HepG2 (cell line): ENCODE data around the gene NOC3L. TPM values are rescaled to one million over a fixed set of nuclear protein-coding genes. Genes with fewer than 3 reads are reported as not detected.

Source experiments
- ATAC-seq: fragments of 200-7000 bp; cut with Tn5 transposase; 3 replicates; pipeline ENCODE4 v1.9.1; 2020; ENCODE audit warnings: mild to moderate bottlenecking, moderate library complexity
- BruUV-seq: library from RNA; stranded (reverse); fragments of 400-500 nt; replicated peaks from 2 replicates; lab custom pipeline; 2021; lab: Mats Ljungman, UMichigan
- CTCF ChIA-PET: fragments of 300-600 bp; formaldehyde crosslinking; extraction: SDS; loops from one replicate; lab custom pipeline; 2021; ENCODE audit warnings: low total read pairs, inconsistent platforms, low intra/inter-chr PET ratio; lab: Yijun Ruan, JAX
- POLR2A ChIA-PET: fragments of 350-600 bp; sonication (Branson Sonifier 250); formaldehyde crosslinking; loops from one replicate; lab custom pipeline; 2020; ENCODE audit warnings: antibody characterized with exemption, inconsistent platforms; lab: Yijun Ruan, JAX
- DNase-seq: peaks from one replicate; pipeline ENCODE4 v3.0.0-alpha.2; 2015; ENCODE audit warnings: low spot score
- FAIRE-seq: peaks from 3 replicates; lab custom pipeline; 2011; peaks lifted over from hg19 to GRCh38; lab: Jason Lieb, UNC
- H2AFZ ChIP-seq: one replicate; pipeline ENCODE4 v1.6.1; 2011; ENCODE audit warnings: low read length, inconsistent platforms
- H3K27ac ChIP-seq: fragments of 300-600 bp; 3 replicates; pipeline ENCODE4 v1.8.0; 2011; ENCODE audit warnings: mixed run types, mild to moderate bottlenecking, mixed read lengths, low read length, inconsistent platforms; ENCODE audit not compliant: insufficient read depth; ENCODE audit errors: extremely low read length
- H3K27me3 ChIP-seq, 2 experiments: fragments of 200-600 bp in 1 of 2; 2 replicates in 1 of 2; 3 replicates in 1 of 2; pipeline versions ENCODE4 v1.6.0 to v1.8.0; 2011; ENCODE audit warnings: low read length in 2 of 2, mild to moderate bottlenecking in 2 of 2, moderate library complexity in 2 of 2, inconsistent platforms in 1 of 2; ENCODE audit not compliant: insufficient read depth in 2 of 2, control insufficient read depth in 1 of 2
- H3K36me3 ChIP-seq, 2 experiments: fragments of 200-600 bp in 1 of 2; replicated peaks in 1 of 2; 2 replicates in 1 of 2; 3 replicates in 1 of 2; pipeline versions ENCODE4 v1.5.1 to v1.8.0; 2011; ENCODE audit warnings: low read length in 2 of 2, inconsistent platforms in 1 of 2; ENCODE audit not compliant: insufficient read depth in 2 of 2, control insufficient read depth in 1 of 2
- H3K4me1 ChIP-seq: 2 replicates; pipeline ENCODE4 v1.5.1; 2012; ENCODE audit warnings: low read length, inconsistent platforms; ENCODE audit not compliant: insufficient read depth
- H3K4me2 ChIP-seq: 2 replicates; pipeline ENCODE4 v1.6.0; 2011; ENCODE audit warnings: low read depth, low read length, inconsistent platforms
- H3K4me3 ChIP-seq, 3 experiments: fragments of 200-600 bp in 1 of 3; sonication (generic), shearing (Covaris generic) in 1 of 3; replicated peaks in 1 of 3; 2 replicates each; pipeline ENCODE4 v1.5.1; 2011 to 2016; ENCODE audit warnings: low read length in 3 of 3, inconsistent platforms in 2 of 3, low read depth in 2 of 3, mild to moderate bottlenecking in 2 of 3, control low read depth in 1 of 3, mixed read lengths in 1 of 3; ENCODE audit not compliant: insufficient read depth in 1 of 3
- H3K79me2 ChIP-seq: one replicate; pipeline ENCODE4 v1.6.1; 2011; ENCODE audit warnings: low read length, inconsistent platforms; ENCODE audit not compliant: insufficient read depth
- H3K9ac ChIP-seq: 2 replicates; pipeline ENCODE4 v1.6.0; 2011; ENCODE audit warnings: mild to moderate bottlenecking, low read depth, low read length, inconsistent platforms; ENCODE audit not compliant: insufficient read depth
- H3K9me3 ChIP-seq: 2 replicates; pipeline ENCODE4 v1.5.1; 2012; ENCODE audit warnings: mild to moderate bottlenecking, low read length
- H4K20me1 ChIP-seq: 2 replicates; pipeline ENCODE4 v1.6.0; 2011; ENCODE audit warnings: inconsistent platforms, mild to moderate bottlenecking, low read length, moderate library complexity; ENCODE audit not compliant: insufficient read depth
- ARNTL ChIP-seq: sonication (generic); formaldehyde crosslinking; IDR thresholded peaks from 2 replicates; pipeline ENCODE4 v1.4.0; 2020; ENCODE audit warnings: mild to moderate bottlenecking, missing genetic modification reagents
- CEBPB ChIP-seq: IDR thresholded peaks from 2 replicates; pipeline ENCODE4 v1.6.1; 2011; ENCODE audit warnings: low read depth, low read length, improper control_type of control experiment, borderline replicate concordance
- EP300 ChIP-seq, 3 experiments: sonication (generic) in 1 of 3; formaldehyde crosslinking in 1 of 3; IDR thresholded peaks; 2 replicates each; pipeline versions ENCODE4 v1.5.1 to v1.6.1; 2011 to 2020; ENCODE audit warnings: low read depth in 2 of 3, low read length in 2 of 3, borderline replicate concordance in 1 of 3, improper control_type of control experiment in 1 of 3, mild to moderate bottlenecking in 1 of 3, missing genetic modification reagents in 1 of 3, moderate library complexity in 1 of 3
- KMT2A ChIP-seq: sonication (generic); formaldehyde crosslinking; IDR thresholded peaks from 2 replicates; pipeline ENCODE4 v1.4.0; 2020; ENCODE audit warnings: missing genetic modification reagents
- NR2F6 ChIP-seq, 2 experiments: IDR thresholded peaks; 2 replicates each; pipeline ENCODE4 v1.6.1; 2016; ENCODE audit warnings: antibody characterized with exemption in 1 of 2, mild to moderate bottlenecking in 1 of 2
- SALL1 ChIP-seq: sonication (generic); formaldehyde crosslinking; IDR thresholded peaks from 2 replicates; pipeline ENCODE4 v1.8.0; 2022; ENCODE audit warnings: mild to moderate bottlenecking, missing genetic modification reagents
- ZBTB7B ChIP-seq: sonication (generic); formaldehyde crosslinking; IDR thresholded peaks from 2 replicates; pipeline ENCODE4 v1.4.0; 2020; ENCODE audit warnings: missing genetic modification reagents
- ZFX ChIP-seq: sonication (generic); formaldehyde crosslinking; IDR thresholded peaks from 2 replicates; pipeline ENCODE4 v1.4.0; 2020; ENCODE audit warnings: mild to moderate bottlenecking, low read depth, missing genetic modification reagents, moderate library complexity
- ZNF501 ChIP-seq: sonication (generic); formaldehyde crosslinking; IDR thresholded peaks from 2 replicates; pipeline ENCODE4 v1.5.1; 2020; ENCODE audit warnings: mild to moderate bottlenecking, moderate library complexity, missing genetic modification reagents
- WGBS: methylation state at CpG from one replicate; pipeline ENCODE4 v1.1.6; 2017; ENCODE audit warnings: low lambda C conversion rate; 5-methylcytosine and 5-hydroxymethylcytosine counted together
- in situ Hi-C: cut with HindIII; loops from 2 replicates; pipeline ENCODE4 v1.10.0; 2017; ENCODE audit warnings: low pct_unique_long_range_greater_than_20kb; ENCODE audit not compliant: extremely low pct_ligation_motif_present
- intact Hi-C: fragments of 100-400 bp; cut with micrococcal nuclease; formaldehyde crosslinking; loops from one replicate; pipeline ENCODE4 v1.10.0; 2022; ENCODE audit not compliant: unreplicated experiment
- polyA plus RNA-seq, 8 experiments: library from polyadenylated mRNA; depleted of rRNA in 3 of 8; stranded (reverse) in 7 of 8; unstranded in 1 of 8; fragments of >200 nt; fragmentation: Illumina TruSeq in 4 of 8; extraction: Trizol in 4 of 8; gene quantifications; 2 replicates each; pipeline versions ENCODE4 v1.2.1 to v1.2.3, GENCODE V29; 2011 to 2016; ENCODE audit warnings: low read depth in 4 of 8, missing spikeins in 1 of 8, mixed read lengths in 1 of 8; ENCODE audit not compliant: insufficient read depth in 1 of 8
- total RNA-seq, 5 experiments: library from RNA; depleted of rRNA; stranded (reverse); fragments of >200 nt; fragmentation: Illumina TruSeq; extraction: Trizol; gene quantifications; 2 replicates each; pipeline ENCODE4 v1.2.3, GENCODE V29; 2016; ENCODE audit warnings: low read depth in 1 of 5
- TF ChIP-seq, protein P1 (sequence below), 2 experiments: fragments of 450-650 bp in 1 of 2; sonication (generic) in 1 of 2; formaldehyde crosslinking; IDR thresholded peaks; 2 replicates each; pipeline versions ENCODE4 v1.5.0 to v1.8.0; 2020 to 2022; ENCODE audit warnings: mild to moderate bottlenecking in 1 of 2, missing genetic modification reagents in 1 of 2
- TF ChIP-seq, protein P2 (sequence below): IDR thresholded peaks from 2 replicates; pipeline ENCODE4 v1.6.1; 2012; ENCODE audit warnings: inconsistent platforms
- TF ChIP-seq, protein P3 (sequence below): sonication (generic); formaldehyde crosslinking; IDR thresholded peaks from 2 replicates; pipeline ENCODE4 v1.4.0; 2020; ENCODE audit warnings: missing genetic modification reagents, low read depth, mild to moderate bottlenecking, borderline replicate concordance
- TF ChIP-seq, protein P4 (sequence below): sonication (generic); formaldehyde crosslinking; IDR thresholded peaks from 2 replicates; pipeline ENCODE4 v1.4.0; 2020; ENCODE audit warnings: missing genetic modification reagents
- TF ChIP-seq, protein P5 (sequence below): IDR thresholded peaks from 2 replicates; pipeline ENCODE4 v1.6.1; 2016
- TF ChIP-seq, protein P6 (sequence below): sonication (generic); formaldehyde crosslinking; IDR thresholded peaks from 2 replicates; pipeline ENCODE4 v1.8.0; 2023; ENCODE audit warnings: mild to moderate bottlenecking, missing genetic modification reagents
- TF ChIP-seq, protein P7 (sequence below): IDR thresholded peaks from 2 replicates; pipeline ENCODE4 v1.6.1; 2016; ENCODE audit warnings: missing compliant biosample characterization, missing genetic modification reagents, borderline replicate concordance

Gene NOC3L
- total and polyA plus RNA-seq, 2 of the 13 experiments (the other 11 are each of a cell fraction or from before 2014, with no cell fraction given): 7.8 to 36.6 TPM

DNA sequence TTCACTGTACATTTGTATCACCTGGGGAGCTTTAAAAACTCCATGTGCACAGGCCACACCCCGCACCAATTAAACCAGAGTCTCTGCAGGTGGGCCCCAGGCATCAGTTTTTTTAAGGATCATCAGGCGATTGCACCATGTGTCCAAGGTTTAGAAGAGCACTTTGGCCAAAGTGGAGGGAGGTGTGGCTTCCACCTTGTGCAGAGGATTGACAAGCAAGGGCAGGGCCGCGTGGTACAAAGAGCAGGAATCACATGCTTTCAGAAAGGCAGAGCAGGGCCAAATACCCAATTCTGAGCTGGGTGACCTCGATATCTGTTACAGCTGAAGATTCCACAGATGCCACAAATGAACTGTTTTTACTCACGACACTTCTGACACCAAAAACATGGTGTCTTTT lies 52.4 kb downstream of the NOC3L start:
- ChIA-PET POLR2A (no interaction called here), CTCF (no interaction called here)
- in situ Hi-C loops (no loop called here), intact Hi-C loops (no loop called here)
- no peak overlapping the region for H3K9ac ChIP-seq
- WGBS: 6% methylated on average over 6 of the region's 6 CpGs
- DNase-seq (peak; percentile 74), FAIRE-seq (peak; percentile 91), ATAC-seq (peak; percentile 85)
- BruUV-seq: no TSS peak
- peak overlapping the region; percentile 43 for H3K4me2 ChIP-seq
- H3K4me3 ChIP-seq: 0 out of 6 replicates have a peak overlapping the region, but pooled peaks of 1 of the 3 experiments have one; percentile 11
- no peaks in the 10 kb centered on the region for H3K9me3 ChIP-seq
- peaks cover 36% of the 10 kb centered on the region for H3K4me1 ChIP-seq
- no peaks in the 10 kb centered on the region for H3K79me2 ChIP-seq
- no peaks in the 10 kb centered on the region; a peak in 1 of 5 replicates for H3K27me3 ChIP-seq
- peak overlapping the region; percentile 27 for H3K27ac ChIP-seq
- H4K20me1 ChIP-seq: no peaks in the 10 kb centered on the region
- H3K36me3 ChIP-seq: no peaks in the 10 kb centered on the region
- no peak overlapping the region for H2AFZ ChIP-seq
- TF ChIP-seq ZFX (peak; percentile 62; the same call in 1 of the 2 replicates), ZBTB7B (CRISPR knock-in tag) (peak; percentile 56; the same call in 1 of the 2 replicates), KMT2A (CRISPR knock-in tag) (0 out of 2 replicates have a peak, but pooled peaks have one; percentile 20), NR2F6 (IDR thresholded peaks at IDR 0.05) (0 out of 2 replicates have a peak, but pooled peaks have one; percentile 13), NR2F6 (CRISPR knock-in tag; IDR thresholded peaks at IDR 0.05) (no peak), ZNF501 (CRISPR knock-in tag) (peak; percentile 38; the same call in 1 of the 2 replicates), SALL1 (CRISPR knock-in tag) (peak; percentile 80), ARNTL (CRISPR knock-in tag) (peak; percentile 61; the same call in 1 of the 2 replicates), EP300 (IDR thresholded peaks at IDR 0.05; ENCODE audit: low read depth in 2 of 2, low read length in 2 of 2) (peak in 1 of 2 experiments; percentile 41; a peak in 1 of 4 replicates), EP300 (CRISPR knock-in tag; IDR thresholded peaks at IDR 0.05; ENCODE audit: borderline replicate concordance) (no peak), CEBPB (peak; percentile 69; the same call in 1 of the 2 replicates)
- TF ChIP-seq, protein P1, sequence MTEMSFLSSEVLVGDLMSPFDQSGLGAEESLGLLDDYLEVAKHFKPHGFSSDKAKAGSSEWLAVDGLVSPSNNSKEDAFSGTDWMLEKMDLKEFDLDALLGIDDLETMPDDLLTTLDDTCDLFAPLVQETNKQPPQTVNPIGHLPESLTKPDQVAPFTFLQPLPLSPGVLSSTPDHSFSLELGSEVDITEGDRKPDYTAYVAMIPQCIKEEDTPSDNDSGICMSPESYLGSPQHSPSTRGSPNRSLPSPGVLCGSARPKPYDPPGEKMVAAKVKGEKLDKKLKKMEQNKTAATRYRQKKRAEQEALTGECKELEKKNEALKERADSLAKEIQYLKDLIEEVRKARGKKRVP (CRISPR knock-in tag; IDR thresholded peaks at IDR 0.05): peak in 1 of 2 experiments; percentile 58; a peak in 2 of 4 replicates
- TF ChIP-seq, protein P2, sequence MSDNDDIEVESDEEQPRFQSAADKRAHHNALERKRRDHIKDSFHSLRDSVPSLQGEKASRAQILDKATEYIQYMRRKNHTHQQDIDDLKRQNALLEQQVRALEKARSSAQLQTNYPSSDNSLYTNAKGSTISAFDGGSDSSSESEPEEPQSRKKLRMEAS: peak; percentile 93
- TF ChIP-seq, protein P3, sequence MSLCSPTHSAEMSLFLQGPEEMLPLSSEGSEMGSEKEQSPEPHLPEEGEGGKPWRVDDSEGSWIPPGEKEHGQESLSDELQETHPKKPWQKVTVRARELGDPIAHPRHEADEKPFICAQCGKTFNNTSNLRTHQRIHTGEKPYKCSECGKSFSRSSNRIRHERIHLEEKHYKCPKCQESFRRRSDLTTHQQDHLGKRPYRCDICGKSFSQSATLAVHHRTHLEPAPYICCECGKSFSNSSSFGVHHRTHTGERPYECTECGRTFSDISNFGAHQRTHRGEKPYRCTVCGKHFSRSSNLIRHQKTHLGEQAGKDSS (CRISPR knock-in tag): 0 out of 2 replicates have a peak, but pooled peaks have one; percentile 41
- TF ChIP-seq, protein P4, sequence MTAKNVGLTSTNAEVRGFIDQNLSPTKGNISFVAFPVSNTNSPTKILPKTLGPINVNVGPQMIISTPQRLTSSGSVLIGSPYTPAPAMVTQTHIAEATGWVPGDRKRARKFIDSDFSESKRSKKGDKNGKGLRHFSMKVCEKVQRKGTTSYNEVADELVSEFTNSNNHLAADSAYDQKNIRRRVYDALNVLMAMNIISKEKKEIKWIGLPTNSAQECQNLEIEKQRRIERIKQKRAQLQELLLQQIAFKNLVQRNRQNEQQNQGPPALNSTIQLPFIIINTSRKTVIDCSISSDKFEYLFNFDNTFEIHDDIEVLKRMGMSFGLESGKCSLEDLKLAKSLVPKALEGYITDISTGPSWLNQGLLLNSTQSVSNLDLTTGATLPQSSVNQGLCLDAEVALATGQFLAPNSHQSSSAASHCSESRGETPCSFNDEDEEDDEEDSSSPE (CRISPR knock-in tag): peak; percentile 71
- TF ChIP-seq, protein P5, sequence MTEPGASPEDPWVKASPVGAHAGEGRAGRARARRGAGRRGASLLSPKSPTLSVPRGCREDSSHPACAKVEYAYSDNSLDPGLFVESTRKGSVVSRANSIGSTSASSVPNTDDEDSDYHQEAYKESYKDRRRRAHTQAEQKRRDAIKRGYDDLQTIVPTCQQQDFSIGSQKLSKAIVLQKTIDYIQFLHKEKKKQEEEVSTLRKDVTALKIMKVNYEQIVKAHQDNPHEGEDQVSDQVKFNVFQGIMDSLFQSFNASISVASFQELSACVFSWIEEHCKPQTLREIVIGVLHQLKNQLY (CRISPR knock-in tag): 0 out of 2 replicates have a peak, but pooled peaks have one; percentile 32
- TF ChIP-seq, protein P6, sequence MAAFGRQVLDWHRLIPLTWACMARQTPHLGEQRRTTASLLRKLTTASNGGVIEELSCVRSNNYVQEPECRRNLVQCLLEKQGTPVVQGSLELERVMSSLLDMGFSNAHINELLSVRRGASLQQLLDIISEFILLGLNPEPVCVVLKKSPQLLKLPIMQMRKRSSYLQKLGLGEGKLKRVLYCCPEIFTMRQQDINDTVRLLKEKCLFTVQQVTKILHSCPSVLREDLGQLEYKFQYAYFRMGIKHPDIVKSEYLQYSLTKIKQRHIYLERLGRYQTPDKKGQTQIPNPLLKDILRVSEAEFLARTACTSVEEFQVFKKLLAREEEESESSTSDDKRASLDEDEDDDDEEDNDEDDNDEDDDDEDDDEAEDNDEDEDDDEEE: no peak
- TF ChIP-seq, protein P7, sequence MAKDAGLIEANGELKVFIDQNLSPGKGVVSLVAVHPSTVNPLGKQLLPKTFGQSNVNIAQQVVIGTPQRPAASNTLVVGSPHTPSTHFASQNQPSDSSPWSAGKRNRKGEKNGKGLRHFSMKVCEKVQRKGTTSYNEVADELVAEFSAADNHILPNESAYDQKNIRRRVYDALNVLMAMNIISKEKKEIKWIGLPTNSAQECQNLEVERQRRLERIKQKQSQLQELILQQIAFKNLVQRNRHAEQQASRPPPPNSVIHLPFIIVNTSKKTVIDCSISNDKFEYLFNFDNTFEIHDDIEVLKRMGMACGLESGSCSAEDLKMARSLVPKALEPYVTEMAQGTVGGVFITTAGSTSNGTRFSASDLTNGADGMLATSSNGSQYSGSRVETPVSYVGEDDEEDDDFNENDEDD (CRISPR knock-in tag): peak; percentile 76; the same call in 1 of the 2 replicates
